CD4-positive, alpha-beta T cell treated with Interleukin-4 for 4 hours (primary cell): ENCODE results near the gene DUS1L.

Experiments used
- DNase-seq: peaks from one replicate; pipeline ENCODE4 v3.0.0-alpha.2; 2020

The DUS1L gene

DNA sequence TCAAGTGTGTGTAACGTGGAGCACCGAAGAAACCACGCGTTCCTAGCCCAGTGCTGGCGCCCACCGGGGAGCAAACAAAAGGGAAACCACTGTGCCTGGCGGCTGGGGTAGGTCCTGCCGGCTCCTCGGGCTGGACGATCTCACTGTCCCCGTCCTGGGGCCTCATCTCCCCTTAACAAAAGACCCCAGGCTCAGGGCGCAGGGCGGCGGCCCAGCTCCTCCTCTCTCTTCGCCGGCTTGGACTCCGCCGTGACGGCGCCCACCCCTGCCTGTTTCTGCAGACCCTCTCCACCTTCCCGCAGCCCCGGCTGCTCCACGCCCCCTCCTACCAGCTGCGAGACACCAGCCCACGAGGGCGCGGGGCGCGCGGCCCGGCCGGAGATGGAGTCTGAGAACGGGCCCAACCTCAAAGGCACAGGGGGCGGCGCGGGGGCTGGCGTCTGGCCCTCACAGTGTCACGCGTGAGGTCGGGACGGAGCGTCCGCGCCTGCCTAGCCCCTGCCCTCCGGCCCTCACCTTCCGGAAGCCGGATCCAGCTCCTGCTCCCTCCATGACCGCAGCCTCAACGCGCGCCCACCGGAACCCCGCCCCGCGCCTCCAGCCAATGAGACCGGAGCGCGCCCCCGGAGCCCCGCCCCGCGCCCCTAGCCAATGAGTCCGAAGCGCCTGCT lies 43.2 kb downstream of the DUS1L start, which contains the start of gene CENPX:
TSS of gene CENPX (minus strand) at position 569 of the 671 bp plus-strand sequence. CDS start at position 552, 17 bp downstream.
- DNase-seq = no peak

DNA sequence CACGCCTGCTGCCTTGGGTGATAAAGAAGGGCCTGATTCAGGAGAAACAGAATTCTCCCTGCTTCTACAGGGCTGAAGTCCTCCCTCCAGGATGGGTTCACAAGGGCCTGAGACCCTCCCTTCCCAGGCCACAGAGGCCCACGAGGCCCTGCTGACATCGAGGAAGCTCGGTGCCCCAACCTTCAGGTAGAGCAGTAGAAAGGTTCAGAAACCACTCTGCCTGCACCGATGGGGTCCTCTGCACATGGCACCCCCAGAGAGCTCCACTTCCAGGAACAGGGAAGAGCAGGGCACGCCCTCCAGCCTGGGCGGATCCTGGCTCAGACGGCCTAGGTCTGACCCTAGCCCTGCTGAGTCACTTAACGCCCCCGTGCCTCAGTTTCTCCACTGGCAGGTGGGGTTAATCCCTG lies 43.7 kb downstream of the DUS1L start:
- DNase-seq = no peak

DNA sequence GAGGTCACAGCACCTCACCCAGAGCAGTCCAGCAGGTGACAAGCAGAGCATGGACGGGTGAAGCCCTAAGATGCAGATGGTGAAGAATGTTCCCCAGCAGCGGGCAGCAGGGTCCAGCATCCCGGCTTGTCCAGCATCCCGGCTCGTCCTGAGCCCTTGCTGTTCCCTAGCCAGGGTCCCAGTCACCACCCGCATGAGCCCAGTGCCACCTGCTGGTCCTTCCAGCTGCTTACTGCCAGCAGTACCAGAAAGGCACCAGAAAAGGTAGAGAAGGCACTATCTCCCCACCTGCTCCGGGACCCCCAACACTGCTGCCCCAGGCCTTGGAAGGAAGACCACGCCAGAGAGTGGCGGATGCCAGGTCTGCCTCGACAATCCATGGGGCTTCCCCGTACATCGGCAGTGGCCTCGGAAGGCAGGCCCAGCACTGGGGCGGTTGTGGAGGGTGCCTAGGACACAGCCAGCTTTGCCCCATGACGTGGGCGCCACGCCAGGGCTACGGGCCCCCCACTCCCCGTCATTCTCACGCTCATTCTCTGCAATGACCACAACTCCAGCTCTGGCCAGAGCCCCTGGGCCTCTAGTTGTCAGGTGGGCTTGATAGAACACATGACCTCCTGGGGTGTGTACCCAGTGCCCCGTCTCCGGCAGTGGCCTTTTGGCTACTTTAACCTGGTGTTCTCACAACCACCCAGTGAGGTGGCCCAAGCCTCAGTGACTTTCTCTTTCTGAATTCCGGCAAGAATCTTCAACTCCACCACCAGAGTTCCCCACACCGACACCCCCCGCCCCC lies 44.3 kb downstream of the DUS1L start:
- DNase-seq = peak; percentile 54

DNA sequence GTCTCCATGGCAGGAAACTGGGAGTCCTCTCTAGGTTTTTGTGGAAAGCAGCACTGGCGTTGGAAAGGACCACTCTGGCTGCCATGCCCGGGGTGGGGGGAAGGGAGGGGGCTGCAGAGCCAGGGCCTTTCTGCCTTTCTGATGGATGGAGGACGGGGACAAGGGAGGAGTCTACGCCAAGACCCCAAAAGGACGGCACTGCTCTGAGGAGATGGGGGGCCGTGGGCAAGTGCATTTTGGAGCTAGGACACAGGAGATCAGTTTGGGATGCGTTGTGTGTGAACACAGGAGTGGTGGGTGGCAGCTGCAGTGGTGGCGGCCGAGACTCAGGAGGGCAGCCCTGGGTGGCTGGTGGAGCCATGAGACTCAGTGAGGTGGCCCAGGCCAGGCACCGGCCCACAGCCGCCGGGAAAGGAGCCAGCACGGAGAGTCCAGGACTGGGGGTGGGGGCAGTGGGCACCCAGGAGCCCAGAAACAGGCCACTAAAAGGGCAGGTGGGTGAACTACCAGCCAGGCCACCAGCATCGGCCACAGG lies 45.0 kb downstream of the DUS1L start:
- no peak for DNase-seq

DNA sequence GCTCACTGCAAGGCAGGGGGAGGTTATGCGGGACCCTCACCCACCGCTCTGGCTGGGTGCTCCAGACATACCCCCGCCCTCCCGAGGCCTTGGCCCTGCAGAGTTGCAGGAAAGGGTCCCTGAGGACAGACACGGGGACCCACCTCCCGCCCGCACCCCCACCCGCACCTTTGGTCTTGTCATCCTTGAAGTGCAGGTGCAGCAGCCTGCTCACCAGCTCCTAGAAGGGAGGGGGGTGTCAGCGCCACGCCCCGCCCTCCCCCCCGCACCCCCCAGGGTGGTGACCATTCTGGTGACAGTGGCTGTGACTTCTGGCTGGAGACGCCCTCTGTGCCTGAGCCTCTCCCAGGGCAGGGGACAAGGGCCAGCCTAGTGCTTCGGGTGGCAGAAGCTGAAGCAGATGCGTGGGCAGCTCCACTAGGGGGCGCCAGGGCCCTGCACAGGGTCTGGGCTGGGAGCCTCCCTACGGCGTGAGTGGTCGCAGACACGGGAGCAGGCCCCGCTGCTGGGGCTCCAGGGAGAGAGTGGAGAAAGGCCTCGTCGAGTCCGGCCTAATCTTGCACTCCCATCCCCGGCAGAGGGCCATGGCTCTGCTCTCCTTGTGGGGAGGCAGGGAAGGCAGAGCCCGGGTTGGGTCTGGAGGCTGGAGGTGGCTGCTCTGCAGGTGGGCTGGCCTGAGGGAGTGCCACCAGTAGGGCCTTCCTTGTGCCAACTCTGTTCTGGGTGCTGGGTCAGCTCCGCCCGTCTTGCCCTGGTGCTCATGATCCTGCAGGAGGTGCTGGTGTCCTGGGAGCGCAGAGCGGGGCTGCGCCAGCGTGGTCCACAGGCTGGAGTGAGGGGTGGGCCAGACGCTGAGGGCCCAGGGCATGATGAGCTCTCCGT lies 45.7 kb downstream of the DUS1L start:
- peak; percentile 51 for DNase-seq

DNA sequence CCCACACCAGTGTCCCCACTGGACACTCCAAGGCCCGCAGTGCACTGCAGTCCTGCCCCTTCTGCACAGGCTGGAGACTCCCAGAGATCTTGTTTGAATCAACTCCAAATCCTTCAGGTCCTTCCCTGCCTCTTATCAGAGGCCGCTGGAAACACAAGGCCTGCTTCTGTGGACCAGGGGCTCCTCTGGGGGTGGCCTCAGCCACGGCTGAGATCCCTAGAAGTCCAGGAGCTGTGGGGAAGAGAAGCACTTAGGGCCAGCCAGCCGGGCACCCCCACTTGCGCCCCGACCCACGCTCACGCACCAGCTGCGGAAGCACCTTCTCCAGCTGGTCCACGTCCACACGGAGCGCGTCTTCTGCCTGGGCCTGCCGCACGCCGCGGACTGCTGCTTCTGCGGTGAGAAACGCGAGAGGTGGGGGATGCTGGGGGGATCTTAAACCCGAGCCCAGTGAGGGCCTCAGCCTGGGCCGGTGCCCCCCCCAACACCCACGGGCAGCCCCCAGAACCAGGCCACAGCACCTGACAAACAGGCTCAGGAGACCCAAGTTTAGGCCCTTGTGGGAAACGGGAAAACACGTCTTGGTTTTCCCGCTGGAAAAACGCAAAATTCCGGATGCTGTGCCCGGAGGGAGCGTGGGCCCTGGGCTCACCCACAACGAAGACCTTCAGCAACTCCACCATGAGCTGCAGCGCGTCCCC lies 46.5 kb downstream of the DUS1L start:
- no peak for DNase-seq

DNA sequence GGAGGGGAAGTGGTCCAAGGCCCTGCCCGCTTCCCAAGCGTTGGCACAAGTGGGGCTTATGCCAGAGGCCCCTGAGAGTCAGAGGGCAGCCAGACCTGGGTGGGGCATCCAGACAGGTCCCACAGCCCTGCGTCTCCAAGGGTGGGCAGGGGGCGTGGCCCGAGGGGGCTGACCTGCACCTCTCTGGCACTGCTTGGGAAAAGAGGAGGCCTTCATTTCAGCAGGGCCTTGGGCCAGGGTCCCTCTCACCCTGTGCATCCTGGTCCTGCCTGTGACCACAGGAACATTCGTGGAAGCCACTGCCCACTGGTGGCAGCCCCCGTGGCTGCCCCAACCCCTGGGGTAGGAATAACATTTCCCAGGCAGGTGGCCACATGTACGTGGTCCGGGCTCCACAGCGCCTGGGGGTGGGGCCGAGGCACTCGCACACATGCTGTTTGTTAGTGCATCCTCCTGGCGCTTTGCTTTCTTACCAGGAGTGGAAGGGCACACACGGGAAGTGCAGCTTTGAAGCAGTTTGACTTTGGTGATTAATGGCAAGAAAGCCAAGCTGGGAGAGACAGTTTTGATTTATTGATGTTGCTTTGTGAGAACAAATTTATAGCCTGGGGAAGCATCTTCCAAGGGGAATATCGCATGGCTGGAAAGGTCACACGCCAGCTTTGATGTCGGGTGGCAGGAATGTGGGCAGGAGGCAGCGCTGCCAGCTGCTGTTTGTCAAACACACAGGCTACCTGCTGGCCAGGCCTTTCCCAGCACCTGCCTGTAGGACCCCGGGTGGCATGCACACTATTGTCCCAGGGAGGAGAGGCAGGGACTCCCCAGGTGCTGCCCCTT lies 47.2 kb downstream of the DUS1L start:
- no peak for DNase-seq

DNA sequence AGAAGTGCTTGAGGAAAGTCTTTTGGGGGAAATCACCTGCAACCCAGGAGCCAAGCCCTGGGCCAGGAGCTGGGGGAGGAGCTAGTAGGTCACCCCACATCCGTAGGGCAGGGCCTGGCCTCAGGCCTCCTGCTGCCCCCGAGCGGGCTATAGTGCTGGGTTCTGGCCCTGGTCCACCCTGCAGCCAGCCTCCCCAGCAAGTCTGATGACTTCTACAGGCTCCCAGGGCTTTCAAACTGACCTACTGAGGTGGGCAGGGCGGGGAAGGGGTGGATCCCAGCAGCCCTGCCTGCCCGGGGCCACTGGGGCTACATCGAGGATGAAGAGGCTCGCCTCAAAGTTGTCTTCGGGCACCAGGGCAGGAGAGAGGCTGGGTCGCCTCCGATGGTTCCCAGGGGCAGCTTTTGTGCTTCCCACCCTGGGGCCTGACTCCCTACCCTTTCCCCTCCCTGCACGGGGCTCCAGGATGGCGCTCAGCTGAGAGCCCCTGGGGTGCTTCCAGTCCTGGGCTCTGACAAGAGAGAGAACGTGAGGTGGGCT lies 47.9 kb downstream of the DUS1L start:
- DNase-seq = no peak

DNA sequence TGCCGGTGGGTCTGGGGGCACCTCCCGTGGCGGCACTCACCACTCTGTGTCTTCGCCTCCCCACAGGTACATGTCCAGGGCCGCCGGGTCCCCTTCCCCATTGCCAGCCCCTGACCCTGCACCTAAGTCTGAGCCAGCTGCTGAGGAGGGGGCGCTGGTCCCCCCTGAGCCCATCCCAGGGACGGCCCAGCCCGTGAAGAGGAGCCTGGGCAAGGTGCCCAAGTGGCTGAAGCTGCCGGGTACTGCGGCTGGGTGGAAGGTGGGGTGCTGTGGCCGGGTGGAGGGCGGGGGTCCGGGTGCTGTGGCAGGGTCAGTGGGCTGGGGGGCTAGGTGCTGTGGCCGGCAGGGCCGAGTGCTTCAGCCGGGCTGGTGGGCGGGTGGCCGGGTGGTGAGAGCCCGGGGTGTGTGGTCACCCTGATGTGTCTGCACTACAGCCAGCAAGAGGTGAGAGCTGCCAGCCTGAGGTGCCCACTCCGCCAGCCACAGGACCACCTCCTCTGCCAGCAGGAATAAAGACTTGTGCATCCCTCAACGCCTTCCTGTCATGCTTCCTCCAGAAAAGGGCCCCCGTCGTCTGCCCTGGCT lies 48.6 kb downstream of the DUS1L start:
- no peak for DNase-seq

DNA sequence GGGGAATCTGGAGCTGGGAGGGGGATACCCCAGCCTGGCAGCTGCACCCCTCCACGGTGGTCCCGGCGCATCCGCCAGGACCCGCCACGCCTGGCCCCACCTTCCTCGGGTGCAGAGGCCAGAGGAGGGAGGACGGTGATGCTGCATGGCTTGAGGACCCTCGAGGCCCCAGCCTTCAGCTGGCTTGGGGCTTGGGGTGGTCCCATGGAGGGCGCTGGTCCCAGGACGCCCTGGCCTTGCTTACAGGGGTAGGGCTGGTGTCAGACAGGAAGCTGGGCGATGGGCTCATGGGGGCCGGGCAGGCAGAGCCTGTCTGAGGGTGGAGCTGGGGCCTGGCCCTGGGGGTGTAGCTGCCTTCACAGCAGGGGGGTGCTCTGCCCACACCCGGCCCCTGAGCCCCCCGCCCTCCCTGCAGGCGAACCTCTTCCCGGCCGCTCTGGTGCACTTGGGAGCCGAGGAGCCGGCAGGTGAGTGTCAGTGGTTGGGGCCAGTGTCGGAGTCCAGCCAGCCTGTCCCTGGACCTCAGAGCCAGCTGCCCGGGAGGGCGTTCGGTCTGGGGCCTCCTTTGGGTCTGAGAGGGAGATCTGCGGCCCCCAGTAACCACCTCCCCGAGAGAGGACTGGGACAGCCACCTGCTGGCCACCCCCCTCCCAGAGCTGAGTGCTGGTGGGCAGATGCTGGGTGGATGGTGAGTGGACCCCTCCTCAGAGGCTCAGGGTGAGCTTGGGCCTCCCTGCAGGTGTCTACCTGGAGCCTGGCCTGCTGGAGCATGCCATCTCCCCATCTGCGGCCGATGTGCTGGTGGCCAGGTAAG lies 49.3 kb downstream of the DUS1L start:
- no peak for DNase-seq

DNA sequence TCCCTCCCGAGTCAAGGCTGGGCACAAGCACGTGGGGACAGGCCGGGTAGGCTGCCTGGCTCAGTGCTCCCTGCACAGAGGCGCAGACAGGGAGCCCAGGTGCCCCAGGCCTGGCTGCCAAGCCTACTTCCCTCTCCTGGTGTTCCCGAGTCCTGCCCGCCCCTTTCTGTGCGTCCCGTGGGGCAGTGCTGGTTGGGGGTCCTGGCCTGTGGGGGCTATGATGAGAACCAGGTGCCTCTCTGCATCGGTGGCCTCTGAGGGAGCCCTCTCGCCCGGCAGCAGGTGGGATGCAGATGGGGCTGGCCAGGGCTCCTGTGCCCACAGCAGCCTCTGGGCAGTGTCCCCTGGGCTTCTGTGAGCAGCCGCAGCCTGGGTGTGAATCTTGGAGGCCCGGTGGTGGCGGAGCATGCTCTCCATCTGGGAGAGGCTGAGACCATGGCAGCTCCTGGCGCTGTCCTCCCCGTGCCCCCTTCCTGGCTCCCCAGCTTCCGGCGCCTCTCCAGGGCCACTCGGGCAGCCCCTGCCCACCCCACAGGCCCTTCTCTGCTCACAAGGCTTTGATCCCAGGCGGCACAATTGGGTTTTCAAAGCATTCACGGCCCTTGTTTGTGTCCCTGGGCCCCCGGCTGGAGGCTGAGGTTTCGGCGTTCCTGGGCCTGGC lies 50.2 kb downstream of the DUS1L start:
- no peak for DNase-seq

DNA sequence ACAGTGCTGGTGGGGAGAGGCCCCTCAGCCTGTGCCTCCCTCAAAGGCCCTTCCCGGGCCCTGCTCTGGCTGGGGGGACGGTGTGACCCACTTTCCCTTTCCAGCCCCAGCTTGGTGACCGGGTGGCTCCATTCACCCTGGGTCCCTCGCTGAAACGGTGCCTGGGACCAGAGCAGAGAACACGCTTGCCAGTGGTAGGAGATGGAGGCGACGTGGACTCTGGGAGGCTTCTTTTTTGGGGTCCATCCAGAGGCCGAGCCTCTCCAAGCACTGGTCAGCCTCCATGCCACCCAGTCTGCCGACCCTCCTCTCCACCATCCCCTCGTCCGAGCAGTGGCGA lies 50.7 kb downstream of the DUS1L start:
- no peak for DNase-seq

DNA sequence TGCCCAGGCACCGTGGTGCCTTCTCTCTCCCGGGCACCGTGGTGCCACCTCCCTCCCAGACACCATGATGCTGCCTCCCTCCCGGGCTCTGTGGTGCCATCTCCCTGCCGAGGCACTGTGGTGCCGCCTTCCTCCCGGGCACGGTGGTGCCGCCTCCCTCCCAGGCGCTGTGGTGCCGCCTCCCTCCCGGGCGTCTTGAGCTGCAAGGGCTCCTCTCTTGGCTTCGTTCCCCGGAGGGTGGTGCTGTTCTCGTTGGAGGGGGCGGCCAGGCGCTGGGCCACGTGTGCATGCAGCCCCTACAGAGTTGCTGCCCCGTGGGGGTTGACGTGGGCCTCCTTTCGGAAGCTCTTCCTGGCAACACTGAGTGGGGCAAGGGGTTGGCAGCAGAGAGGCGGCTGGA lies 51.2 kb downstream of the DUS1L start:
- DNase-seq = no peak

DNA sequence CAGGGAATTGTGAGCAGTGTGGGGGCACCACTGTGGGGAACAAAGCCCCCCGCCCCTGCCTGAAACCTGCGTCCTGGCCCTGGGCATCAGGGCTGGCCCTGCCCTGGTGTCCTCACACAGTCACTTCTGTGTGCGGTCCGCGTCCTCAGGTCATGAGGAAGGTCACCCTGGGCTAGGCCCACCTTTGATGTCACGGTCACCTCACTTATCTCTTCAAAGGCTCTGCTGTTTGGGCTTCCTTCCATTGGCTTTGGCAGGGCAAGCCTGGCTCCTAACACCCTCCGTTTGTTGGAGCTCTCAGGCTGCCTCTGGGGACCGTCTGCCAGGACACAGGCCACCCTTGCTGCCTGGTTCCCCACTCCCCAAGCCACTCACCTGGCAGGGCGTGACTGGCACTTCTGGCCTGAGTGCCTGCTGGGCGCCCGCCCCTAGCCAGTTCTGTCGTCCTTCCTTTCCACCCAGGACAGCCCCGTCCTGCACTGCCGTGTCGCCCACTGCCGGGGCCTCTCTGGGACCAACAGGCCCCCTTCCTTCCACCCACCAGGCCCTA lies 51.8 kb downstream of the DUS1L start:
- no peak for DNase-seq

DNA sequence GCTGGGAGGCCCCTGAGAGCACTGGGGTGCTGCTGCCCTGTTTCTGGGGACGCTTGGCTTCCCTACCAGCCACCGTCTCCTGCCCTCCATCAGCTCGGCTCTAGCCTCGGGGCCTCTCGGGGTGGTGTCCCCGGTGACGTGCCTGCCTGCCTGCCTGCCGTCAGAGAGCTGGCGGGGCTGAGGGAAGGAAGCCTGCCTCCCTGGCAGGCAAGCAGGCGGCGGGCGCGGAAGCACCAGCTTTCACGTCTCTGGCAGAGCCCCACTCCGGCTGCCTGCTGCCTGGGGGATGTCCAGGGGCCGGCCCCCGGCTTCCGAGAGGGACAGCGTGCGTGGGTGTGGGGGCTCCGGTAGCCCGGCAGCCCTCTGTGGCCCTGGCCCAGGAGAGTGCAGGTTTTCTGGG lies 52.3 kb downstream of the DUS1L start:
- DNase-seq = no peak

DNA sequence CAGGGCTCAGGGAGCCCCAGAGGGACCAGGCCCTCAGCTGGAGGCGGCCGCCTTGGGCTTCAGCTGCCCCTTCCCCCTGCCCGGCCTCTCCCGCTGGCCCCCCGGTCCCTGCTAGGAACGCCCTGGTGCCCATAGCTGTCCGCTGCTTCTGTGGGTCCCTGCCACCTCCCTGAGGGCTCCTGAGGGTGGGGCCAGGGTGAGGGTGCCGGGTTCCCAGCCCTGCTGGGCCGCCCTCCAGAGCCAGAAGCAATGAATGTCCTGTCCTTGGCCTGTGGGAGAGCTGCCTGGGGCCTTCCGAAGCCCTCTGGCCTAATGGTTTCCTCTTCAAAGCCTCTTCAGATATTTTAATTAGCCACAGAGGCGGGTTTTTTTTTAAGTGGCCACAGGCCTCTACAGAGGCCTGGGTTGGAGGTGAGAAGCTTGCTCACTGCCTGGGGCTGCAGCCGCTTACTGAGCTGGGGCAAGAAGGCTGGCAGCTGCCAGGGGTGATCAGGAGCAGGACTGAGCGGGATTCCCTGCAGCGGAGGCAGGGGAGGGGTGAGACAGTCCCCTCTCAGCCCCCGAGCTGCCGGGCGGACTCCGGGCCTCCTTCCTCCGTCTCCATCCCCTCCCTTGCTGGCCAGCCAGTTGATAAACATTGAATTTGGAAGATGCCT lies 52.8 kb downstream of the DUS1L start:
- no peak for DNase-seq

DNA sequence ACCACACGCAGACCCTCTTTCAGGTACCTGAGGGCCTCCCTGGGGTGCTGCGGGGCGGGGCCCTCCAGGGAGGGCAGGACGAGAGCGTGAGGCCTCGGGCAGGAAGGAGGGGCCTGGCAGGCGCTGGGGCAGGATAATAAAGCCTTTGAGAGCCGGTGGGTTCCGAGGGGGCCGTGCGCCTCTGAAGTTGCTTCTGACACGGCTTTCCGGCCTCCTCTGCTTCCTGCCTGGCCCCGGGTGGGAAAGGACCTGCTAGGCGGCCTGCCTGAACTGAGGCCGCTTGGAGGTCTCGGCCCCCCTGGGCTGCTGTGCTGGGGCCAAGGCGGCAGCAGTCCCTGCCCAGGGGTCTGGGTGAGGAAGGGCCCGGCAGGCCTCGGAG lies 53.4 kb downstream of the DUS1L start:
- no peak for DNase-seq

DNA sequence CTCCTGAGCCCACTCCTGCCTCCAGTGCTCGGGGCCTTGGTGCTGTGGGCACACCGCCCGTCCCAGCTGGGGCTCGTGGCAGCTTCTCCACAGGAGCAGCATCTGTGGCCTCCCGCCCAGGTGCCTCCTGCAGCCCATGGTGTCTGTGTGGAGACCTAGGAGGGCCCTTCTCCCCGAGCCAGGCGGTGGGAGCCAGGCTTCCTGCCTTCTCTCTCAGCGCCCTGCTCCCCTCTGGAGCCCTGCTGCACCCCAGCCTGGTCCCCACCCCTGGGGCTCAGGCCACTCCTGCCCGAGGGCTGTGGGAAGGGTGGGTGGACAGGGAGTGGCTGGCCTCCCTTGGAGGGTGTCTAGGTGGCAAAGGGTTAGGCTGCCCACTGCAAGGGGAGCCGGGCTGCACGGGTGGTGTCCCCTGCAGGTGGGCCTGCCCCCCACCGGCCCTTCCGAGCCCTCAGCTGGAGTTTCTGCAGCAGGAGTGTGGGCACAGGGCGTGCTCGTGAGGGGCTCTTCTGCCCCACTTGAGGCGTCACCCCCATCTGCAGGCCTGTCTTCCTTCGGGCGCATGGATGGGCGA lies 53.9 kb downstream of the DUS1L start:
- no peak for DNase-seq
